ENCODE results near the gene PPP3R1.

DNA sequence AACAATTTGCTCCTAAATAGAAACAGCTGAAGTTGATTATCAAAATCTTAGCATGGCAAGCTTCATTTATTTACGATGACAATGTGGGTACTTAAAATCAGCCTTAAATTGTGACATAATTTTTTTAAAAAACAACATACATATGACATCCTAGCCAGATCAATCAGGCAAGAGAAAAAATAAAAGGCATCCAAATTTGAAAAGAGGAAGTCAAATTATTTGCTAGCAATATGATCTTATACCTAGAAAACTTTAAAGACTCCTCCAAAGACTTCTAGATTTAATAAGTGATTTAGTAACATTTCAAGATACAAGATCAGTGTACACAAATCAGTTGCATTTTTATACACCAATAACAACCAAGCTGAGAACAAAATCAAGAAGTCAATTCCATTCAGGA, 14.3 kb upstream of the PPP3R1 start:
- TF ChIP-seq CREB5 (CRISPR knock-in tag; IDR thresholded peaks at IDR 0.05; ENCODE audit: low read depth) (no peak), PATZ1 (CRISPR knock-in tag; IDR thresholded peaks at IDR 0.05; ENCODE audit: borderline replicate concordance) (no peak)

All from SK-N-SH treated with all-trans-retinoic acid at 6 μM for 48 hours (cell line).